Adrenal gland (tissue), 12 donors: ENCODE results near the gene DENND6B. TPM values are rescaled to one million over a fixed set of nuclear protein-coding genes. Genes with fewer than 3 reads are reported as not detected.

Experiments
- DNase-seq, 7 donors: peaks; one replicate each; pipeline ENCODE4 v3.0.0-alpha.2; 2019 to 2020
- H3K27ac ChIP-seq, 5 donors: fragments of 200-600 bp; sonication (generic) in 4 of 5; 1 replicate in 3 of 5; 2 replicates in 2 of 5; pipeline versions ENCODE4 v1.5.1 to v1.8.0; 2016 to 2020; ENCODE audit warnings: mild to moderate bottlenecking in 1 of 5
- H3K27me3 ChIP-seq: fragments of 200-600 bp; 2 replicates; pipeline ENCODE4 v1.8.0; 2021
- H3K36me3 ChIP-seq, 2 donors: fragments of 200-600 bp; replicated peaks in 1 of 2; 1 replicate in 1 of 2; 2 replicates in 1 of 2; pipeline versions ENCODE4 v1.5.1 to v1.8.0; 2018 to 2022
- H3K4me1 ChIP-seq, 2 donors: fragments of 200-600 bp; replicated peaks in 1 of 2; 1 replicate in 1 of 2; 2 replicates in 1 of 2; pipeline versions ENCODE4 v1.5.1 to v1.8.0; 2018 to 2021
- H3K4me3 ChIP-seq, 4 donors: fragments of 200-600 bp; sonication (generic) in 3 of 4; one replicate each; pipeline ENCODE4 v1.5.1; 2016 to 2018
- H3K9me3 ChIP-seq, 3 donors: fragments of 200-600 bp; sonication (generic) in 1 of 3; replicated peaks in 1 of 3; 1 replicate in 2 of 3; 2 replicates in 1 of 3; pipeline versions ENCODE4 v1.5.1 to v1.8.0; 2016 to 2021
- POLR2A ChIP-seq, 2 donors: fragments of 450-650 bp; IDR thresholded peaks; one replicate each; pipeline ENCODE4 v1.6.1; 2017; ENCODE audit warnings: antibody characterized with exemption in 2 of 2, mild to moderate bottlenecking in 2 of 2, moderate library complexity in 1 of 2
- WGBS, 4 donors: extraction: QIAGEN DNeasy Blood & Tissue Kit in 2 of 4; methylation state at CpG; one replicate each; pipeline versions ENCODE4 v1.1.5 to v1.1.7; 2013 to 2017; 5-methylcytosine and 5-hydroxymethylcytosine counted together
- intact Hi-C, 2 donors: fragments of 100-400 bp; cut with DNase I; formaldehyde crosslinking; loops; one replicate each; pipeline versions ENCODE4 v1.14.1 to v1.15.0; 2022 to 2023
- polyA plus RNA-seq, 3 donors: library from polyadenylated mRNA; stranded (reverse); fragments of 200-250 nt in 2 of 3; fragments of 350-450 nt in 1 of 3; fragmentation: Illumina TruSeq in 1 of 3; extraction: RNeasy Lipid Tissue Mini Kit (QIAGEN cat#74804) in 1 of 3; gene quantifications; one replicate each; pipeline ENCODE4 v1.2.3, GENCODE V29; 2013 to 2014
- total RNA-seq, 9 donors: library from RNA; depleted of rRNA in 4 of 9; stranded (reverse); fragments of >200 nt in 4 of 9; fragments of 120-200 nt in 1 of 9; fragmentation: NEBNext Ultra II Directional in 1 of 9; extraction: Animal tissue kit (Norgen Biotek cat#: 25700) in 1 of 9; gene quantifications; one replicate each; pipeline versions ENCODE4 v1.1.0 to v1.2.4, GENCODE V29; 2013 to 2023
- TF ChIP-seq, protein P1 (sequence below), 6 experiments: fragments of 450-650 bp in 4 of 6; fragments of 200-600 bp in 2 of 6; sonication (generic) in 1 of 6; IDR thresholded peaks; 1 replicate in 5 of 6; 2 replicates in 1 of 6; pipeline versions ENCODE4 v1.5.1 to v1.8.0; 2016 to 2021; ENCODE audit warnings: antibody characterized with exemption in 6 of 6, mild to moderate bottlenecking in 2 of 6, moderate library complexity in 1 of 6
- donor health status: healthy with polysubstance abuse.
- donor health status: Bipolar disorder and iron deficiency.
- donor health status: DM: yes; HTN: yes; CAD: no.
- donor health status: DM: no; HTN: no; CAD: no.
- donor health status: DM: no; HTN: no; CAD: no.
- donor health status: DM: yes; HTN: yes; CAD: no.

The DENND6B gene
- total and polyA plus RNA-seq, 12 donors: 1.8 to 32.7 (median 8.9) TPM

DNA sequence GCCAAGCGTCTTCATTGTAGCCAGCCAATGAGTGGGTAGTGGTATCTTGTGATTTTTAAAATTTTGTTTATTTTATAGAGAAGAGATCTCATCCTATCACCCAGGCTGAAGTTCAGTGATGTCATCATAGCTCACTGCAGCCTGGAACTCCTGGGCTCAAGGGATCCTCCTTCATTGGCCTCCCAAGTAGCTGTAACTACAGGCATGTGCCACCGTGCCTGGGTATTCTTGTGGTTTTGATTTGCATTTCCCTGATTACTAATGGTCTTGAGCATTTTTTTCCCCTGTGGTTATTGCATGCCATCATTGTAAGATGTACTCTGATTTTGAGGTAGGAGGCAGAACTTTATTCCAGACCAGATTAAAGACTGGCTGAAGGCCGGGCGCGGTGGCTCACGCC, 2.4 kb upstream of the DENND6B start:
- H3K4me3 ChIP-seq: no peak overlapping the region
- H3K27ac ChIP-seq: no peak overlapping the region
- no peaks in the 10 kb centered on the region for H3K9me3 ChIP-seq
- intact Hi-C loops: loop anchor here (5.0 kb wide), 1 partner anchor 52 kb away; no protein-coding TSS in a partner anchor
- H3K27me3 ChIP-seq: no peaks in the 10 kb centered on the region
- no peak for DNase-seq
- no peak for TF ChIP-seq POLR2A (IDR thresholded peaks at IDR 0.05)
- TF ChIP-seq, protein P1, sequence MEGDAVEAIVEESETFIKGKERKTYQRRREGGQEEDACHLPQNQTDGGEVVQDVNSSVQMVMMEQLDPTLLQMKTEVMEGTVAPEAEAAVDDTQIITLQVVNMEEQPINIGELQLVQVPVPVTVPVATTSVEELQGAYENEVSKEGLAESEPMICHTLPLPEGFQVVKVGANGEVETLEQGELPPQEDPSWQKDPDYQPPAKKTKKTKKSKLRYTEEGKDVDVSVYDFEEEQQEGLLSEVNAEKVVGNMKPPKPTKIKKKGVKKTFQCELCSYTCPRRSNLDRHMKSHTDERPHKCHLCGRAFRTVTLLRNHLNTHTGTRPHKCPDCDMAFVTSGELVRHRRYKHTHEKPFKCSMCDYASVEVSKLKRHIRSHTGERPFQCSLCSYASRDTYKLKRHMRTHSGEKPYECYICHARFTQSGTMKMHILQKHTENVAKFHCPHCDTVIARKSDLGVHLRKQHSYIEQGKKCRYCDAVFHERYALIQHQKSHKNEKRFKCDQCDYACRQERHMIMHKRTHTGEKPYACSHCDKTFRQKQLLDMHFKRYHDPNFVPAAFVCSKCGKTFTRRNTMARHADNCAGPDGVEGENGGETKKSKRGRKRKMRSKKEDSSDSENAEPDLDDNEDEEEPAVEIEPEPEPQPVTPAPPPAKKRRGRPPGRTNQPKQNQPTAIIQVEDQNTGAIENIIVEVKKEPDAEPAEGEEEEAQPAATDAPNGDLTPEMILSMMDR (IDR thresholded peaks at IDR 0.05): no peak
- 91 to 98% (median 94%) methylated on average over 6 of the region's 6 CpGs for WGBS, 4 donors
- peaks cover 8 to 17% of the 10 kb centered on the region in 2 donors for H3K4me1 ChIP-seq
- no peaks in the 10 kb centered on the region for H3K36me3 ChIP-seq

DNA sequence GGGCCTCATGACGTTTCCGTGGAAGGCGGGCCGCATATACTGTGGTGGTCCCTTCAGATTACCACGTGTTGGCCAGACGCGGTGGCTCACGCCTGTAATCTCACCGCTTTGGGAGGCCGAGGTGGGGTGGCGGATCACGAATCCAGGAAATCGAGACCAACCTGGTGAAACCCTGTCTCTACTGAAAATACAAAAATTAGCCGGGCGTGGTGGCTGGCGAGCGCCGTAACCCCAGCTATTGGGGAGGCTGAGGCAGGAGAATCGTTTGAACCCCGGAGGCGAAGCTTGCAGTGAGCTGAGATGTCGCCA, 853 bp upstream of the DENND6B start:
- peak overlapping the region in 3 of 4 donors; percentile 34 to 92 (median 75) for H3K4me3 ChIP-seq
- WGBS, 4 donors: 76 to 95% (median 80%) methylated on average over 9 to 22 of the region's 22 CpGs
- H3K9me3 ChIP-seq: no peaks in the 10 kb centered on the region
- peaks cover 8 to 17% of the 10 kb centered on the region in 2 donors for H3K4me1 ChIP-seq
- peak overlapping the region in 4 of 5 donors; percentile 89 to 97 (median 94) for H3K27ac ChIP-seq
- intact Hi-C loops: loop anchor here (5.0 kb wide), 1 partner anchor 50 kb away; no protein-coding TSS in a partner anchor
- no peaks in the 10 kb centered on the region for H3K36me3 ChIP-seq
- H3K27me3 ChIP-seq: no peaks in the 10 kb centered on the region
- no peak for DNase-seq
- TF ChIP-seq, protein P1 (IDR thresholded peaks at IDR 0.05): no peak
- no peak for TF ChIP-seq POLR2A (IDR thresholded peaks at IDR 0.05)

DNA sequence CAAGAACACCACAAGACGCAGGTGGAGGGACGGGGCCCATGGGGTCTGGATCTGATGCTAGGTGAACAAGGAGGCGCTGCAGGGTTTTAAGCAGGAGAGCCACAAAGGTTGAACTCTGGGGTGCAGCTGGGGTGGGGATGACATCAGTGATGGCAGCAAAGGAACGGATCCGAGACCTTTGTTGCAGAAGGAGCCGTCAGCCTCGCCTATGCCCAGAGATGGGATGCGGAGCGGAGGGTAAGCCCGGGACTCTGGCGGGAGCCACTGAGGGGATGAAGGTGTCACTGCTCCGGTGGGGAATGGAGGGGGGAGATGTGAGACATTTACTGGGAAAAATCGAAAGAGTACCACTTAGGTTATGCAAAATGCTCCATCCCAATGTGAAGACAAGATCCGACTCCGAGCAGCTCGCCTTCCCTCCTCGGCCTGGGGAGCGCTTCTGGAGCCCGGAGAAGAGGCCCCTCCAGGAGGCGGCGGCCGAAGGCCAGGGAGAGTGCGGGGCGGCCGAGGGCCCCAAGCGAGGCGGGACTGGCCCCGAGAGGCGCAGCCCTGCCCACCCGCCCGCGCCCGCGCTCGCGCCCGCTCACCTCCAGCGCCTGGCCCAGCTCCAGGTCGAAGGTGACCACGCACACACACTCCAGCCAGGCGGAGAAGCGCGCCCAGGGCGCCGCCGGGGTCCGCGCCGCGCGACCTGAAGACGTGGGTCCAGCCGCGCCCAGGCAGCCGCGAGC, 422 bp downstream of the DENND6B start:
- peak in 1 of 7 donors; percentile 24 for DNase-seq
- intact Hi-C loops: loop anchor here (5.0 kb wide), 1 partner anchor 49 kb away; no protein-coding TSS in a partner anchor
- WGBS, 4 donors: 14 to 26% (median 19%) methylated on average over 29 to 56 of the region's 56 CpGs
- peak overlapping the region in 1 of 5 donors; percentile 97 for H3K27ac ChIP-seq
- H3K4me1 ChIP-seq: peaks cover 8 to 17% of the 10 kb centered on the region in 2 donors
- H3K4me3 ChIP-seq: peak overlapping the region in 2 of 4 donors; percentile 32 to 92
- H3K27me3 ChIP-seq: no peaks in the 10 kb centered on the region
- H3K36me3 ChIP-seq: no peaks in the 10 kb centered on the region
- no peaks in the 10 kb centered on the region for H3K9me3 ChIP-seq
- TF ChIP-seq POLR2A (IDR thresholded peaks at IDR 0.05): no peak
- TF ChIP-seq, protein P1 (IDR thresholded peaks at IDR 0.05): no peak

DNA sequence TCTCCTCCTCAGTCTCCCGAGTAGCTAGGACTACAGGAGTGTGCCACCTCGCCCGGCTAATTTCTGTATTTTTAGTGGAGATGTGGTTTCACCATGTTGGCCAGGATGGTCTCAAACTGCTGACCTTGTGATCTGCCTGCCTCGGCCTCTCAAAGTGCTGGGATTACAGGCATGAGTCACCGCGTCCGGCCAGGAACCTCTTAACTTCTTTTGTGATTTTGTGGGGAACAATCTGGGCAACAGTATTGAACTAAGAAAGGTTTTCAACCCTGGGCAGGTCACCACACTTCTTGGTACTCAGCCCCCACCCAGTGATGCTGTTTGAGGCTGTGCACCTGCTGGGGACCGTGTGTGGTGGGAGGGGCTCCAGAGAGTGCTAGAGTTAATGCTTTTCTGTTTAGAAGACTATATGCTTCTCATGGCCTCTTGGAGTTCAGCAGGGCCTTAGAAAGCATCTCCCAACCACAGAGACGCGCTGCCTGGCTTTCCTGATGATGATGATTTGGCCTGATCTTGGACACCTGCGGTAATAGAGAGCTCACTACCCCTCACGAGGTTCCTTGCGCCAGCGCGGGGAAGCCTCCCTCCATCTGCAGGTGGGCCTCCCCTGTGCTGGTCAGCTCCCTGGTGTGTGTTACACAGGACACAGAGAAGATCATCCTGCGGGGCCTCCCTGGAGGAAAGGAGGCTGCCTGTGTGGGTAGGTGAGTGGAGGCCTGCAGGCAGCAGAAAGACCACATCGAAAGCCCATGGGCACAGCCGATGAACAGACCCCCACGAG, 1.2 kb downstream of the DENND6B start:
- no peak overlapping the region for H3K4me3 ChIP-seq
- H3K27me3 ChIP-seq: no peaks in the 10 kb centered on the region
- WGBS, 4 donors: 75 to 84% (median 83%) methylated on average over 13 to 19 of the region's 19 CpGs

More for the DNA sequence above, 1.2 kb downstream of the DENND6B start:
- Histone ChIP-seq H3K4me1 (peaks cover 8 to 17% of the 10 kb centered on the region in 2 donors), H3K9me3 (no peaks in the 10 kb centered on the region), H3K27ac (no peak overlapping the region), H3K36me3 (no peaks in the 10 kb centered on the region)
- intact Hi-C loops: loop anchor here (5.0 kb wide), 1 partner anchor 48 kb away; no protein-coding TSS in a partner anchor
- TF ChIP-seq, protein P1 (IDR thresholded peaks at IDR 0.05): no peak
- TF ChIP-seq POLR2A (IDR thresholded peaks at IDR 0.05): no peak
- DNase-seq: peak in 1 of 7 donors; percentile 23
